ENCODE results near the gene MYO9A.

GRCh38 chr15:71822890-71823630, 294.9 kb downstream of the MYO9A start:
- TF ChIP-seq CTCF (conservative IDR thresholded peaks at IDR 0.05) (no peak), ZFX (IDR thresholded peaks at IDR 0.05) (no peak)
